Lower leg skin (tissue), 4 donors: ENCODE data around the gene ANKRD42. TPM values are rescaled to one million over a fixed set of nuclear protein-coding genes. Genes with fewer than 3 reads are reported as not detected.

Experiments used
- DNase-seq, 2 donors: peaks; one replicate each; pipeline ENCODE4 v3.0.0-alpha.2; 2019; ENCODE audit warnings: low spot score in 2 of 2
- H3K4me3 ChIP-seq: fragments of 200-600 bp; sonication (generic); 2 replicates; pipeline ENCODE4 v1.5.1; 2017; ENCODE audit warnings: mild to moderate bottlenecking, low read depth; ENCODE audit not compliant: poor library complexity, severe bottlenecking
- POLR2A ChIP-seq, 2 donors: fragments of 450-650 bp; IDR thresholded peaks; one replicate each; pipeline ENCODE4 v1.6.1; 2016 to 2017; ENCODE audit warnings: antibody characterized with exemption in 2 of 2, mild to moderate bottlenecking in 1 of 2, moderate library complexity in 1 of 2
- WGBS, 2 donors: methylation state at CpG; one replicate each; pipeline ENCODE4 v1.1.5; 2018; 5-methylcytosine and 5-hydroxymethylcytosine counted together
- intact Hi-C: fragments of 100-400 bp; cut with DNase I; formaldehyde crosslinking; loops from one replicate; pipeline ENCODE4 v1.15.0; 2023; ENCODE audit warnings: low total_unique reads
- total RNA-seq, 4 donors: library from RNA; depleted of rRNA; stranded (reverse); fragments of >200 nt; gene quantifications; one replicate each; pipeline ENCODE4 v1.1.0, GENCODE V29; 2016
- TF ChIP-seq, protein P1 (sequence below), 3 donors: fragments of 450-650 bp; IDR thresholded peaks; one replicate each; pipeline ENCODE4 v1.5.1; 2016; ENCODE audit warnings: antibody characterized with exemption in 3 of 3, mild to moderate bottlenecking in 3 of 3, moderate library complexity in 2 of 3

The ANKRD42 gene
- total RNA-seq, 4 donors from 2014 or later: 7.1 to 9.8 (median 9.0) TPM

DNA sequence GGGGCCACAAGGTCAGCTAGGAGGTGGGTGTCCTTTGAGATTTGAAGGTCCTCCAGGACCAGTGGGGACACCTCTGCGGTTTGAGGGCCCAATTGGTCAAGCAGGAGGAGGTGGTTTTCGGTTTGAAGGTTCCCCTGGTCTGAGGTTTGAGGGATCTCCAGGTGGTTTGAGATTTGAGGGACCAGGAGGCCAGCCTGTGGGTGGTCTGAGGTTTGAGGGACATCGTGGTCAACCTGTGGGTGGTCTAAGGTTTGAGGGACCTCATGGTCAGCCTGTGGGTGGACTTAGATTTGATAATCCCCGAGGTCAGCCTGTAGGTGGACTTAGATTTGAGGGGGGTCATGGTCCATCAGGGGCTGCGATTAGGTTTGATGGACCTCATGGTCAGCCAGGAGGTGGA, 24.8 kb upstream of the ANKRD42 start:
- no peak overlapping the region for H3K4me3 ChIP-seq
- whole genome bisulfite sequencing, 2 donors: 94 to 99% methylated on average over 5 of the region's 5 CpGs
- TF ChIP-seq POLR2A (IDR thresholded peaks at IDR 0.05): no peak
- TF ChIP-seq, protein P1, sequence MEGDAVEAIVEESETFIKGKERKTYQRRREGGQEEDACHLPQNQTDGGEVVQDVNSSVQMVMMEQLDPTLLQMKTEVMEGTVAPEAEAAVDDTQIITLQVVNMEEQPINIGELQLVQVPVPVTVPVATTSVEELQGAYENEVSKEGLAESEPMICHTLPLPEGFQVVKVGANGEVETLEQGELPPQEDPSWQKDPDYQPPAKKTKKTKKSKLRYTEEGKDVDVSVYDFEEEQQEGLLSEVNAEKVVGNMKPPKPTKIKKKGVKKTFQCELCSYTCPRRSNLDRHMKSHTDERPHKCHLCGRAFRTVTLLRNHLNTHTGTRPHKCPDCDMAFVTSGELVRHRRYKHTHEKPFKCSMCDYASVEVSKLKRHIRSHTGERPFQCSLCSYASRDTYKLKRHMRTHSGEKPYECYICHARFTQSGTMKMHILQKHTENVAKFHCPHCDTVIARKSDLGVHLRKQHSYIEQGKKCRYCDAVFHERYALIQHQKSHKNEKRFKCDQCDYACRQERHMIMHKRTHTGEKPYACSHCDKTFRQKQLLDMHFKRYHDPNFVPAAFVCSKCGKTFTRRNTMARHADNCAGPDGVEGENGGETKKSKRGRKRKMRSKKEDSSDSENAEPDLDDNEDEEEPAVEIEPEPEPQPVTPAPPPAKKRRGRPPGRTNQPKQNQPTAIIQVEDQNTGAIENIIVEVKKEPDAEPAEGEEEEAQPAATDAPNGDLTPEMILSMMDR (IDR thresholded peaks at IDR 0.05): no peak
- intact Hi-C loops: no loop called here
- no peak for DNase-seq

DNA sequence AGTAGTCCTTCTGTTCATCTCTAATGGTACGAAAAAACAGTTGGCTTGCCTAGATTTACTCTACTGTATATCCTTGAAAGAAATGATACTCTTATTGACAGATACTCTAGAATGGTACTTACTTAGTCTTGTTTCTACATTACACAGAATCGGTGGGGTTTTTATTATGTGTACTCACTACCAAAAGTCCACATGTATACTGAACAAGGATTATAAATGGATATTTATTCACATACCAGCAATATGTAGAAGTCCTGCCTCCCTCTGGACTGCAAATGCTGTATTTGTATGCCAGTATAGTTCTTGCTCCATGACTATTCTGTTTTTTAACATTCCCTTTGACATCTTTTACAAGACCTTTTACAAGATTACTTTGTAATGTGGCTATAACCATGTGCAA, 22.6 kb upstream of the ANKRD42 start:
- TF ChIP-seq, protein P1 (IDR thresholded peaks at IDR 0.05): no peak
- TF ChIP-seq POLR2A (IDR thresholded peaks at IDR 0.05): no peak
- no peak for DNase-seq
- H3K4me3 ChIP-seq: no peak overlapping the region
- intact Hi-C loops: no loop called here
- WGBS, 2 donors: 77 to 78% methylated on average over 2 of the region's 2 CpGs

DNA sequence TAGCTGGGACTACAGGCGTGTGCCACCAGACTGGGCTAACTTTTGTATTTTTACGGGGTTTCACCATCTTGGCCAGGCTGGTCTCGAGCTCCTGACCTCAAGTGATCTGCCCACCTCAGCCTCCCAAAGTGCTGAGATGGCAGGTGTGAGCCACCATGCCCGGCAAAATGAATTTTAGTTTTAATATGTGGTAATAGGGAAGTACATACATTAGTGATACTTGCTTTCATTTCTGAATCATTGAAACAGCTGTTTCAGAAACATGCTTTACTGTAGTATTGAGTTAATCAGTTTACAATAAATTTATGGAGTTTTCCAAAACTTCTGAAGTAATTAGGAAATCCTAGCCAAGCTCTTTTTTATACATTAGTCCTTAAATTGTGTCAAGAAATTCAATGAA, 21.0 kb upstream of the ANKRD42 start:
- intact Hi-C loops: no loop called here
- WGBS, 2 donors: 87 to 94% methylated on average over 4 of the region's 4 CpGs
- TF ChIP-seq, protein P1 (IDR thresholded peaks at IDR 0.05): no peak
- no peak for TF ChIP-seq POLR2A (IDR thresholded peaks at IDR 0.05)
- DNase-seq: no peak
- no peak overlapping the region for H3K4me3 ChIP-seq

DNA sequence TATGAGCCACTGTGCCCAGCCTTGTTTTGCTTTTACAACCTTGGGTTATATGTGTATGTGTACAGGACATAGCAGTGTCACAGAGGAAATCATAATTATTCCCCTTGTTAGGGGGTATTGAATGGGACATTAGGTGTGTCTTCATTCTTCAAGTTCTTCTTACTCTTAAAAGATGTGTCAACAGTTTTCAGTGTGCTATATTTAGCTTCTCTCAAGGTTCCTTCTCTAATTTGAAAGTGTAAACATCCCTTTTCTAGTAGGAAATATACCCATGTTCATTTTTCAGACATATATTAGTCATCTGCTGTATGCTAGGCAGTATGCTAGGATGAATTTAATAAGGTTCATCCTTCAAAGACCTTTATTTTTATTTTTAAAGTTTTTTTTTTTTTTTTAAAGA, 19.5 kb upstream of the ANKRD42 start:
- DNase-seq: no peak
- intact Hi-C loops: no loop called here
- H3K4me3 ChIP-seq: no peak overlapping the region
- TF ChIP-seq, protein P1 (IDR thresholded peaks at IDR 0.05): no peak
- TF ChIP-seq POLR2A (IDR thresholded peaks at IDR 0.05): no peak

DNA sequence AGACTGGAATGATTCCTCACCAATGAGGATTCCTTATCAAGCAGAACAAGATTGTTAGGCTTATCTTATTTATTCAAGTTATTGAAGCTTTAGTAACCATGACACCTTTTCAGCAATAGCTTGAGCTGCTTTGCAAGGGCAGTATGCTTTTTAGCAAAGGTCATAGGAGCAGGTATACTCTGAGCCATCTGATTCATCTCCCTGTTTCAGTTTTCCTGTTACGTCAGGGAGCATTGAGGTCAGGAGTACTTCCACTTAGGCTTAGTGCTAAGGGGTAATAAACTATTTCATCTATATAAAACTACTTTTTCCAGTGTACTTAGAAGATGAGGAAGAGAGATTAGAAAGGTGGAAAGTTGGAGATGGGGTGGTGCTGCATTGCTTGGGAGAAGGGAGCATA, 17.7 kb upstream of the ANKRD42 start:
- no peak overlapping the region for H3K4me3 ChIP-seq
- intact Hi-C loops: no loop called here
- 86 to 89% methylated on average over 1 of the region's 1 CpG for WGBS, 2 donors
- no peak for TF ChIP-seq POLR2A (IDR thresholded peaks at IDR 0.05)
- TF ChIP-seq, protein P1 (IDR thresholded peaks at IDR 0.05): no peak
- no peak for DNase-seq

DNA sequence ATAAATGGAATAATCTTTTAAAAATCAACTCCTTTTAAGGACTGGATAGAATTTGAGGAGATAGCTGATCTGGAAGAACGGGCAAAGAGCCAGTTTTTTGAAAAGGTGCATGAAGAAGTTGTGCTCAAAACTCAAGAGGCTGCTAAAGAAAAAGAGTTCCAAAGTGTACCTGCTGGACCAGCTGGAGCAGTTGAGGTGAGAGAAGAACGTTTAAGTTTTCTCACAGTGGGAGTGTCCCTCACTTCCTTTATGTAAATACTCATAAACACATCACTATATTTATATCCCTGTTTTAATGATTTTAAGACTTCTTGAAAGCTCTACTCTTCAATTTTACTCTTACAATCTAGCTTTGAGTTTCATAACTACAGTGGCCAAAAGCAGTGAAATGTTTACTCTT, 11.7 kb upstream of the ANKRD42 start:
- H3K4me3 ChIP-seq: no peak overlapping the region
- TF ChIP-seq POLR2A (IDR thresholded peaks at IDR 0.05): no peak
- WGBS, 2 donors: 48 to 55% methylated on average over 2 of the region's 2 CpGs
- DNase-seq: no peak
- intact Hi-C loops: no loop called here
